PC-9 (cell line): ENCODE results near the gene ISOC1.

Source experiments
- EZH2 ChIP-seq: fragments of 200-600 bp; sonication (generic); IDR thresholded peaks from 2 replicates; pipeline ENCODE4 v1.8.0; 2017; ENCODE audit warnings: antibody characterized with exemption, low read depth
- TF ChIP-seq, protein P1 (sequence below): fragments of 200-600 bp; sonication (generic); conservative IDR thresholded peaks from 2 replicates; pipeline ENCODE4 v1.6.1; 2017; ENCODE audit warnings: mixed run types, antibody characterized with exemption, mild to moderate bottlenecking, moderate library complexity

DNA sequence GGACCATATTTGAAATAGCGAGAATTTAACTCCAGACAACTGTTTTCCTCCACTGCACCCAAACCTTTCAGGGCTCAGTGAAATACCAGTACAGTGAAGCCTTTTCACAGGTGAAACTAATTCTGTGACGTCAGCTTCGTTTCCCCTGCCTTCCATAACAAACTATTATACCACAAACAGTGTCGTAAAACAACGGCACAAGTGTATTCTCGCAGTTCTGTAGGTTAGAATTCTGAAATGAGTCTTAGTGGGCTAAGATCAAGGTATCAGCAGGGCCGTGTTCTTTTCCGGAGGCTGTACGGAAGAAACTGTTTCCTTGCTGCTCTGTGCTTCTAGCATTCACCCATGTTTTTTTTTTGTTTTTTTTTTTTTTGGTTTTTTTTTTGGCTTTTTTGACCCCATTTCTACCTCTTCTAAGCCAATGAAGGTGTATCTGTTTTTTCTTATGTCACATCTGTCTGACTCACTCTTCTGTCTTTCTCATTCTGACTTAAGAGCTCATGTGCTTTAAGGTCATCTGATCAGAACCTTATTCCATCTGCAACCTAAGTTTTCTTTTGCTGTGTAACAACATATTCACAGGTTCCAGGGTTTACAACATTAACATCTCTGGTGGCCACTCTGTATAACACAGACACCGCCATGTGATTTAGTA, 20.1 kb downstream of the ISOC1 start:
- no peak for TF ChIP-seq EZH2
- TF ChIP-seq, protein P1, sequence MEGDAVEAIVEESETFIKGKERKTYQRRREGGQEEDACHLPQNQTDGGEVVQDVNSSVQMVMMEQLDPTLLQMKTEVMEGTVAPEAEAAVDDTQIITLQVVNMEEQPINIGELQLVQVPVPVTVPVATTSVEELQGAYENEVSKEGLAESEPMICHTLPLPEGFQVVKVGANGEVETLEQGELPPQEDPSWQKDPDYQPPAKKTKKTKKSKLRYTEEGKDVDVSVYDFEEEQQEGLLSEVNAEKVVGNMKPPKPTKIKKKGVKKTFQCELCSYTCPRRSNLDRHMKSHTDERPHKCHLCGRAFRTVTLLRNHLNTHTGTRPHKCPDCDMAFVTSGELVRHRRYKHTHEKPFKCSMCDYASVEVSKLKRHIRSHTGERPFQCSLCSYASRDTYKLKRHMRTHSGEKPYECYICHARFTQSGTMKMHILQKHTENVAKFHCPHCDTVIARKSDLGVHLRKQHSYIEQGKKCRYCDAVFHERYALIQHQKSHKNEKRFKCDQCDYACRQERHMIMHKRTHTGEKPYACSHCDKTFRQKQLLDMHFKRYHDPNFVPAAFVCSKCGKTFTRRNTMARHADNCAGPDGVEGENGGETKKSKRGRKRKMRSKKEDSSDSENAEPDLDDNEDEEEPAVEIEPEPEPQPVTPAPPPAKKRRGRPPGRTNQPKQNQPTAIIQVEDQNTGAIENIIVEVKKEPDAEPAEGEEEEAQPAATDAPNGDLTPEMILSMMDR = no peak
